ENCODE results near the gene SRBD1.

SRBD1 gene

DNA sequence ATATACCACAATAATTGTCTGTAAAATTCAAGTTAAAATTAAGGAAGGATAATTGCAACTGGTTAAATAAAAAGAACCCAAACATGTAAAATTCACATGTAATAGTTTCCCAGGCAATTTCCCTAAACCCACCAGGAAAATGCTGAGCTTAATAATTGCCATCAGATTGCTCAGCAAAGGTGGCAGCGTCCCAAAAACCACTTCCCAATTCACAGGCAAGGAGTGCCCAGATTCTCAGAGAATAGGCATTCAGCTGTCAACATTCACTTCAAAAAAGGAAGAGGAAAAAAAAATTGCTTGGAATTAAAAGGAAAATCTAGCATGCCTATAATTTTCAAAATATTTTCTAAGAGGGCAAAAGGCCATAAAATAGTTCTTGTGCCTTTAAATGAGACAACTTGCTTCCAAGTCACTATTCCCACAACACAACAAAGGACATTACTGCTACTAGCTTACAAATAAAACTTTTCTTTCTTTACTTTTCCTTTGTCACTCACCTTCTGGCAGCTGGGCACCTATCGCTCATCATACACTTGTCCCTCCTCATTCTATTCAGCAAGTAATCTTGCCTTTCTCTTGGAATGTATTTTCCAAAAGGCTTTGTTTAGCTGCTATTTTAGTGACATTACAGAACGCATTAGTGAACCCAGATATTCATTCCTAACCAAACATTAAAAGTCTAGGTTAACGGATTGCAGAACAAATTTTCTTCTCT is 15.2 kb downstream of the SRBD1 start:
- DNase-seq = peak; percentile 21

DNA sequence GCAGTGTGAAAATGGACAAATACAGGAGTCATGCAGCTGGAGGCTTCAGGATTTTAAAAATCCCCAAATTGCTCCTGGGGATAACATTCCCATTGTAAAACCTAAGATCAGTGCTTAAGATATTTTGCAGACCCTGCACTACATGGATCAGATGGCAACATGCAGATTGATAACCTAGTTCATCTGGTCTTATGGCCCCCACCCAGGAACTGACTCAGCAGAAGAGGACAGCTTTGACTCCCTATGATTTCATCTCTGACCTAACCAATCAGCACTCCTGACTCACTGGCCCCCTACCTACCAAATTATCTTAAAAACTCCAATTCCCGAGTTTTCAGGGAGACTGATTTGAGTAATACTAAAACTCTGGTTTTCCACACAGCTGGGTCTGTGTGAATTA is 20.0 kb downstream of the SRBD1 start:
- DNase-seq = no peak

DNA sequence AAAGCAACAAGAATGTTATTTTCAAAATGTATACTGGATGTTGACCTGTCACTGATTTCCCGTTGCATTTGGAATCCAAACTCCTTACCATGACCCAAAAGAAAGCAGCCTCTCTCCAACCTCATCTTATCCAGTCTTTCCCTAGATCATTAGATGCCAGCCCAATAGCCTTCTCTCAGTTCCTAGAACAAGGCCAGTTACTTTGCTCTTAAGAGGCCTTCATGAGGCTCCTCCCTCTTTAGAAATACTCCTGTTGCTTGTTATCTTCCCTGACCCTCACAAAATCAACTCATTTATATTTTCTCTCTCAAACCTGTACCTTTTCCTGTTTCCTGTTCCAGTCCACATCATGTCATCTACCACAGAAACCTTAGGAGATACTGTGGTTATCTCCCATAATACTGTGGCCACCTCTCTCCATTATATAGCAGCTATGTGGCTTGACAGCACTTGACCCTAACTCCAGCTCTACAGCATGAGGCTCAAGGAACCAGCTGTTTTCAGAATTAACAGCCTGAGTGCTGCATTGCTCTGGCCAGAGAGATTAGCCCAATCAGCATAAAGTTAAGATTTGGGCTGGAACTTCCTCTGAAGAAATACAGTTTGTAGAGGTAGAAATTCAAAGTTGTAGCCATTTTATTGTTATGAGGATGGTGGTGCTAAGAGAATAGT is 22.8 kb downstream of the SRBD1 start:
- no peak for DNase-seq

DNA sequence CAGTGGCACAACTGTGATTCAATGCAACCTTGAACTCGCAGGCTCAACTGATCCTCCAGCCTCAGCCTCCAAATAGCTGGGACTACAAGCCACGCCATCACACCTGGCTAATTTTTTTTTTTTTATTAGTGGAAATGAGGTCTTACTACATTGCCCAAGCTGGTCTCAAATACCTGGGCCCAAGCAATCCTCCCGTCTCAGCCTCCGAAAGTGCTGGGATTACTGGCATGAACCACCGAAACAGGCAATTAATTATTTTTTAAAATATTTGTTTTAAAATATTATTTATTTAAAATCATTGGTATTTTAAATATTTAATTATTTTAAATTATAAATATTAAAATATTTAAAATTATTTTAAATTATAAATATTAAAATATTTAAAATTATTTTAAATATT is 24.5 kb downstream of the SRBD1 start:
- DNase-seq = no peak

DNA sequence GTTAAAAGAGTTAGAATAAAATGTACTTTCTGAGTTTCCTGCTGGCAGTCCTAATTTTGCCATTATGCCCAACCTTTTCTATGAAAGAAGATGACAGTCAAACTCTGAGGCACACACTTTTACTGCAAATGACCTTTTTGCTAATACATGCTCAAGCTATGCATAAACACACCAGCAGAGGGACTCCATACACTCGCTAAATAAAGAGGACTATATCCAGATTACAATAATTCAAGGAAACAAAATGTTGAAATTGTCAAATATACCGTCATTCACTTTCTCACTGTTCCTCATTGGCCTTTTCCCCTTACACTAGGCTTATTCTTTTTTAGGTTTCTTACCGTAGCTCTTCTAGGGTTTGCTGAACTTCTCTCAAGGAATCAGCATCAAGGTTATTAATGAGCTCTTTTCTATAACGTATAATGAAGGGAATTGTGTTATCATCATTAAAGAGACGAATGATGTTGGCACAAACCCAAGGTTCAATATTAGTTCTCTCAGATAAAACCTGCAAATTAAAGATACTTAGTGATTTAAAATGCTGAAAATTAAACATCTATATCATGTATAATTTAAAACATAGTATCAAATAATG is 25.7 kb downstream of the SRBD1 start:
- DNase-seq = no peak

DNA sequence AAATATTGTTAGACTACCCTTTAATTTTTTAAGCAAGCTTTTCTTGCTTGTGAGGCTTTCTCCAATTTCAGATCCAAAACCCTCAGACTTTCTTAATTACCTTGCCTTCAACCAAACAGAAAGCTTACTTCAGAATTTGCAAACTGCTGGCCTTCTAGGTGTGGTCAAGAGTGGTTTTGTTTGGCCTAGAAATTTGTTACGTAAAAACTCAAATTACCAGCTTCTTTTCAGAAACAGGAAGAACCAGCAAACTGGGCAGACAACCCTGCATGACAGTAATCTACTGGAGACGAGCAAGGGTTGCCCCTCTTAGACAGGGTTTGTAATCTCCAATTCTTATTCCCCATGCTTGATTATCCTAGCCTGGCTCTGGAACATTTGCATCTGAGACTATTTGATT is 27.1 kb downstream of the SRBD1 start:
- no peak for DNase-seq

DNA sequence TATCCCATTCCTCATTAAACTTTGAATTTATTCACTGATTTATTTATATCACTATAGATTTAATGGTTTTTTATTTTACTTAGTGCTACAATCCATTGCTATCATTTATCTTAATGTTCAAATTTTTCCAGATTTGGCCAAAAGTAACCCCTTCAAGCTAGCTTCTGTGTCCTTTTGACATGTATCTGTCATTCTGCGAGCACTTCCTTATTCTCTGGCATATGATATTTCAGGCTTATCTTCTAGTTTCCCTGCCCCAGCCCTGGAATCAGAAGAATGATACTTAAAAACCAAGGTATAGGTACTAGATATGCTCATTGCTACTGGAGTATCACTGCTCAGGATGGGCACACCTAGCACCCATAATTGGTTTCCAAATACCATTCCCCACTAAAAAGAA is 28.5 kb downstream of the SRBD1 start:
- DNase-seq = no peak

DNA sequence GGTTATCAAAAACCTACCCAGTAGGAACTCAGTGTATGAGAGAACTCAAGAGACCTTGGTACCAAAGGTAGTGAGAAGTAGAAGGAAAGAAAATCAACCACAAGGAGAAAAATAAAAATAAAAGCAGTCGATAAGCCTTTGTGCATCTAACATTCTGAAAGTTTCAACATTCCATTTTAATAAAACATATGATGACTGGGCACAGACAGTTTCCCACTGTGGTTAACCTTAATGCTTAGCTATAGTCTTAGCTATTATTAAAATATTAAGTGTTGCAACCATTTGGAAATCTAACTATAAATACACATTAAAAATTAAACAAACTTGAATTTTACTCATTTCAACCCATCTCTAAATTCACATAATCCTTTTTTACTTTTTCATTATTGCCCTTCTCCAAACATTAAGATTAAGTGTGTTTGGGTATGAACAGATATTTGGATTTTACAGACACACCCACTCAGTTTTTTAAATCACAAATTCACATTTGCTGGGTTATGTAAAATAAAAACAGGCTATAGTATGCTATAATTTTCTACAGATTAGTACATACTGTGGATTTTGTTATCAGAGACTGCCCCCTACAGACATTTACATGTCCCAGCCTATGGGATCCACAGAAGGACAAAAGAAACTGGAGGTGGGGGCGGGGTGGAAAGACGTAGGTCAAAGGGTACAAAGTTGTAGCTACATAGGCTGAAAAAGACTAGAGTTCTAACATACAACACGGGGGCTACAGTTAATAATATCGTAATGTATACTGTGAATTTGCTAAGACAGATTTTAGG is 32.8 kb downstream of the SRBD1 start:
- DNase-seq = no peak

DNA sequence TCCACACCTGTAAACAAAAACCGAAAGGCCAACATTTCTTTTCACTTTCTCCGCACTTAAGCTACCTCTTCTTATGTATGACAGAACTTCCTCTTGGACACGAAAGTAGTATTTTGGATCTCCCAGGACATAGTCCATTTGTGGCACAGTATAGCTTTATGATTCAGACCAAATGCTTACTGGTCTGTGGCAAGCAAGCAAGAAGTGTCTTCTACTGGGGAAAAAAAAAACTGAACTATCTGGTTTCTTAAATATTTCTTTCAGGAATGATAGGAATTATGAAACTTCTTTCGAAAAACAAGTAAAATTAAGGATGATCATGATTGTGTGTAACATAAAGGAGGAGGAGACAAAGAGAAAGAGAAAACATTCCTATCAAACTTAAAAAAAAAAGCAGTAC is 33.6 kb downstream of the SRBD1 start:
- DNase-seq = no peak

DNA sequence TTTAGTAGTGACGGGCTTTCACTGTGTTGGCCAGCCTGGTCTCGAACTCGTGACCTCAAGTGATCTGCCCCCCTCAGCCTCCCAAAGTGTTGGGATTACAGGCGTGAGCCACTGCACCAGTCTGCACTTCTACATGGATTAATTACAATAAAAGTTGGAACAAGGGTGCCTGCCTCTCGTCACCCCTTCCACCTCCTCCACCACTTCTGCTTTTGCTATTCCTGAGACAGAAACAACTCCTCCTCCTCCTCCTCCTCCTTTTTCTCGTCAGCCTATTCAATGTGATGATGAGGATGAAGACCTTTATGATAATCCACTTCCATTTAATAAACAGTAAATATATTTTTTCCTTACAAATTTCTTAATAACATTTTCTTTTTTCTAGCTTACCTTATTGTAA is 35.2 kb downstream of the SRBD1 start:
- DNase-seq = no peak

DNA sequence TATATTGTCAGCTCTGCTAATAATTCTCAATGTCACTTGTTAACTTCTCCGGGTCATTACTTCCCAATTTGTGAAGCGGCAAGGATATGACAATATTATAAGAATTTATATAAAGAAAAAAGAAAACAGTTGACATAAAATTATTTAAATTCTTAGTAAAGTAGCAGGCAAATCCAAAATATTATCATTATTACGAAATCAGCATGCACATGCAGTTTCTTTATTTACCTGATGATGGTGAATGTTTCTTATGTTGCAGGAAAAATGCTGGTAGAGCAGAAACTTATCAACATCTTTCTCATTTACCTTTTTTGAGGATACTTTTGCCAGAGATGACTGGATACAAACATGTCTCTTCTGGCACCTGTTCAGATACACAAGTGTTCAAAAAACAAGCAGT is 38.1 kb downstream of the SRBD1 start:
- DNase-seq = no peak

DNA sequence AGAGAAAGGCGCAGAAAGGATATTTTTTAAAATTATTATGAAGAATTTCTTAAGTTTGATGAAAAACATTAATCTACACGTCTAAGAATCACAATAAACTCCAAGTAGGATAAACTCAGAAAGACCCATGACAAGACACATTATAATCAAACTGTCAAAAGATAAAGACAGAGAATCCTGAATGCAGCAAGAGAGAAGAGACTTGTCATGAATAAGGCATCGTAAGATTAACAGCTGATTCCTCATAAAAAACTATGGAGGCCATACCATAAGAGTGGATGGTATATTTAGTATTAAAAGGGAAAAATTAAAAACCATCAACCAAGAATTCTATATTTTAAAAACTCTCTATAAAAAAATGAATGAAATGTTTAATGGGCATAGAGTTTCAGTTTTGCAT is 39.1 kb downstream of the SRBD1 start:
- DNase-seq = no peak

DNA sequence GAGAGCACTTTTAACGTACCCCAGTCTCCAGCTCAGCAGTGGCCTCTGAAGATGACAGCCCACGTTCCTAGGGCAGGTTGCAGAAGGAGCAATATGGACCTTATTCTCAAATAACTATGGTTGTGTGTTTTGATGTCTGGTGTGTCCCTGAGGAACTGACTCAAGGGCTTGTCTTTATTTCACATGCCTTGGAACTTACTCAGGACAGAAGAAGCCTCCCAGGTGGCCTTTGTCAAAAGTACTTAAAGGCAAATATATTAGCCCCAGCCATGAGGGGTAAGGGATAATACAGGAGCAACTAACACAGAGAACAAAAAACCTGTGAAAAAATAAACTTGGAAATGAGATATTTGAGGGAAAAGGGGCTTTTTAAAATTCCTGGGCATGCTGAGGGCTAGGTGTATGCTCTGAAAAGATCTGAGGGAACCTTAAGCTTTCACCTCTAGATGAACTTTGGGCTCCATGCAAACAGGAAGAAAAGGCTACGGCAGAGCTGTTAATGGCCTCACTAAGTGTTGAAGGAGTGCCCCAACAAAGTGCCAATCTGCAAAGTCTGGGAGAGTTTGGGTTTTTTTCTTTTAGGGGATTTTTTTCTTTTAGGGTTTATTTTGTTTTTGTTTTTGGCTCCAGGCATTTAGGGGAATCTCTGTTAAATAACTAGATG is 40.3 kb downstream of the SRBD1 start:
- DNase-seq = no peak

DNA sequence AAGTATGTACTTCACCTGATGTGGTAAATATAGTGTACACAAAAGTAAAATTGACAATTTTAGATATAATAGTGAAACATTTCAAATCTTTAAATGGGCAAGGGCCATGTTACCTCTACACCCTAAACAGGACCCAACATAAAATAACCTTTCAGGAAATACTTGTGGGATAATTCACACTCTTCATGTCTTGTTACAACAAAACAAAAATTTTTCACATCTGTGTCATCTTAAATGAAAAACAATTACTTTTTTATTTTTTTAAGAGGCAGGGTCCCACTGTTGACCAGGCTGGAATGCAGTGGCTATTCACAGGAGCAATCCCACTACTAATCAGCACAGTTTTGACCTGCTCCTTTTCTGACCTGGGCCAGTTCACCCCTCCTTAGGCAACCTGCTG is 42.1 kb downstream of the SRBD1 start:
- no peak for DNase-seq

DNA sequence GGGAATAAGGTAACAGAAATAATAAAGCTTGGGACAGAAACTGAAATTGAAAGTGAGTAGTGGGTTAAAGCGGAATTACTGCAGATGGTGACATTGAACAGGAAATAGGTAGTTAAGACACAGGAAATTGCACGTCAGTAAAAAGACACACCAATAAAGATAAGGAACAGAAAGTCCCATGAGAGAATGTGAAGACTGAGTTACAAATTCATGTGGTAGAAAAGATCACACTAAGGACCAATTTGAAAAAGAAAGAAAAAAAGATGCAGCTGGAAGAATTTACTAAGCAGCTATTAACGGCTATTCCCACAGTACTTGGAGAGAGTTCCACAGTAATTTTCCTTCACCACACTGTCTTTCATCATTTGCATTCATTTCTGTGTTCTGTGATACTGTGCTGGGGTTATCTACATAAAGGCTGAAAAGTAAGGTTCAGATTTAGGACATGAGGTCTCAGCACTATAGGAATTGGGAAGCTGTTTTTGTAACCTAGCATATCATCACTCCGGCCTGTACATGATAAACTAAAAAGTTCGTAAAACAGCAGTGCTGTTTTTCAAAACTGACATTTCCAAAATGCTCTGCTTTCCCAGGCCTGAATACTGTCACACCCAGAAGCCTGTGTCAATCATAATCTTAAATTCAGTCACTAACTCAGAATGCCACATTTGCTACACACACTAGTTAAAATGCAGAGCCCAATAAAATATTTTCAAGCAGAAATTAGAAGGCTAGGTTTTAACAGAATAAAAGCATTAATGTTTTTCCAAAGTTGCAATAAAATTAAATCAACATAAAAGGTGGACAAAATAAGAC is 42.9 kb downstream of the SRBD1 start:
- no peak for DNase-seq

DNA sequence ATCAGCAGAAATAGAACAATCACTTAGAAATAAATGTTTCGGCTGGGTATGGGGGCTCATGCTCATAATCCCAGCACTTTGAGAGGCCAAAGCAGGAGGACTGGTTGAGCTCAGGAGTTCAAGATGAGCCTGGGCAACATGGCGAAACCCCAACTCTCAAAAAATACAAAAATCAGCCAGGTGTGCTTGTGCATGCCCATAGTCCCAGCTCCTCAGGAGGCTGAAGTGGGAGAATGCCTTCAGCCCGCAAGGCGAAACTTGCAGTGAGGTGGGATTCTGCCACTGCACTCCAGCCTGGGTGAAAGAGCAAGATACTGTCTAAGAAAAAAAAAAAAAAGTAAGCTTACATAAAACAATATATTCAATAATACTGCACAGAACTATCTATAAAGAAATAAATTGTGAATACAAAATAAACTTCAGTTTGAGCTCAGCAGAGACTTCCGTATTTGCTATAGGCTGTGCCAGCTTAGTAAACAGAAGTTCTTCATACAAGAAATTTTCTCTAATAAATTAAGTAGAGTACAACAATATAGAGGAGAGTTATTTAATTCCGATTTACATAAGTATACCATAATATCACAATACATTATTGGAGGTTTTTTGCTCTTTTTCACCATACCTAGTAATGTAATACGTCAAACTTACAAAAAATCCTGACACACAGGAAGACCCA is 43.6 kb downstream of the SRBD1 start:
- DNase-seq = no peak

DNA sequence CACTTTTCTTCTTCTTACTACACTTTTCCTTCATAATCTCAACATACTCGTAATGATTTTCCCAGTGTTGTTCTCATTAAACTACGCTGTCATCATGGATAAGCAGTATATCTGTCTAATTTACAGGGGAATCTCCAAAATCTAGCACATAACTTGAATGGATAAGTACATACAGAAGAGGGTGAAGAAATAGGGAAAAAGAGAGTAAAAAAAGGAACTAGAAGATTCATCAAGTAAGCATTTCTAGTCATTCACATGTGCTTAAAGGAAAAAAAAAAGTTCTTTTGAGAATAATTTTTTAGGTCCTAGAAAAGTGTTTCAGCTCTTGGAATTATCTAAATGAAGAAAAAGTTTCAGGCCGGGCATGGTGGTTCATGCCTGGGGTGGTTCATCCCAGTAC is 51.6 kb downstream of the SRBD1 start:
- DNase-seq = no peak

DNA sequence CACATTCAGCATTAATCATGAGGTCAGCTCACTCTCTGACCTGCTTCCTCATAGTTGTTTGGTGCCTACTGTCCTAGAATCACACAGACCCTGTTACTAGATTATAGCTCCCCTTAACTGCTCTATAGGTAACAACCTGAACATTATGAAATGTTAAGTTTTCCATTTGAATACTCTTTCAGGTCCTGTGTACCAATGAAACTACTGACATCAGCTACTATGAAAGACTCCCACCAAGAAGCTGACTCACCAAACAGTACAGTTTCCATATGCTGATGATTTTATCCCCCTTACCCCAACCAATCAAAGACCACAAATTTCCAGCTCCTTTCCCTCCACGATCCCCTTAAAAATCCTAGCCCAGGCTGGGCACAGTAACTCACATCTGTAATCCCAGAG is 56.3 kb downstream of the SRBD1 start:
- DNase-seq = no peak

DNA sequence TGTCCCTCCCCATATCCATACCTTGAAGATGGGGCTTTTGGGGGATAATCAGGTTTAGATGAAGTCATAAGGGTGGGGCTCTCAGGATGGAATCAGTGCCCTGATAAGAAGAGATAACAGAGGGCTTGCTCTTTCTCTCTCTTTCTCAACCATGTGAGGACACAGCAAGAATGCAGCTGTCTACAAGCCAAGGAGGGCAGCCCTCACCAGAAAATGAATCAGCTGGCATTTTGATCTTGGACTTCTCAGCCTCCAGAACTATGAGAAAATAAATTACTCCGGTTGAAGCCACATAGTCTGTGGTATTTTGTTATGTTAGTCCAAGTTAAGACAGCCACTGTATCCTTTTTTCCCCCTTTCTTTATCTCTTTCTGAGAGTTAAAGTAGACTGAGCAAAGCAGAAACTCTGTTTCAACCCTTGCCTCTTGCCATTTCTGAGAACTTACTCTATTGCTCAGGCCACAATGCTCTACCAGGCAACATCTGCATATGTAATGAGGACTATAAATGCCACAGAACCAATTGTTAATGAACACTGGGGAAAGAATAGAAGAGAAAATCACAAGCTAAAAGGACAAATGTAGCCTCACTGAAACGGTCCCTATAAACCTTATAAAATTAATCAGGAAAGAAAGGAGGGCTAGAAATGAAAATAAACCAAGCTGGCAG is 56.9 kb downstream of the SRBD1 start:
- DNase-seq = no peak

DNA sequence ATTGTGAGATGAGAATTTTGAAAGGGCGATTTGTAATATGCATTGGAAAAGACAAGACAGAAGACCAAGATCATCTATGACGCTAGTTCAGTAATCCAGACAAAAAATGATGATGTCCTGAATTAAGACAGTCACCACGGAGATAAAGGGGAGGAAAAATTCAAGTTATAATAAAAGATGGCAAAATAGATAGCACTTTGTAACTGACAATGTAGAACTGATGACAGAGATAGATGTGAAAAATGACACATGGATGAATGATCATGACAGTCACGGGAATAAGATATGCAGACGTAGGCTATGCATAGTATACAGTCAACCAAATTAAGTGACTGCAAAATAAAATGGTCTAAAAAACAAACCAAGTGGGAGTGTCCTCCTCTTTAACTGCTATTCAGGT is 59.2 kb downstream of the SRBD1 start:
- no peak for DNase-seq

DNA sequence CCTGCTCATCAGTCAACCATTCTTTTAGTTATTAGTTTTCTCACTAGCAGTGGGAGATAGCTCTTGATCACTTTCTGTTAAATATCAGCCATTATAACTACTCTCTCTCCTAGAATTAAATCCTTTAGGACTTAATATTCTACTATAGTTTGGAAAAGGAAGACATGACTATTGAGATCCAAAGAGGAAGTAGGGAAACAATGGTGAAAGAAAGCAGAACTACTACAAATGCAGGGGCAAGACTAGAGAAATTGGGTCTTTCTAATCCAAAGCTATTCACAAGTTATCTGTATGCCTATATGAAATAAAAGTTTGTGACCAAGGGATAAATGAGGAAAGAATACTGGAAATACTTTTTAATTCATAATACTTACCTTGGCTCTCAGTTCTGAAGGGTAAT is 65.1 kb downstream of the SRBD1 start:
- DNase-seq = no peak
